GM18498 (cell line): Measurements from ENCODE around the gene ITGAX.
"Not testable (repeated sequence)": the region's sequence is repeated elsewhere in the genome, so short reads cannot be mapped to it uniquely, and the experiment has no call there.

Source experiments
- ATAC-seq: cut with Tn5 transposase; IDR thresholded peaks from one replicate; pipeline ENCODE4 v1.9.1; 2021; ENCODE audit warnings: mild to moderate bottlenecking, moderate library complexity; ENCODE audit not compliant: unreplicated experiment

The ITGAX gene

GRCh38 chr16:31404353-31405064 lies 49.5 kb downstream of the ITGAX start:
- ATAC-seq: no peak

GRCh38 chr16:31407406-31407805 lies 52.4 kb downstream of the ITGAX start:
- ATAC-seq: no peak

- no peak for ATAC-seq
These were observed 54.5 kb downstream of the ITGAX start for GRCh38 chr16:31409433-31409832.

GRCh38 chr16:31410082-31410481 lies 55.1 kb downstream of the ITGAX start:
- ATAC-seq: no peak

GRCh38 chr16:31411024-31411844 lies 56.3 kb downstream of the ITGAX start:
- no peak for ATAC-seq

GRCh38 chr16:31412750-31413149 lies 57.8 kb downstream of the ITGAX start:
- no peak for ATAC-seq

- ATAC-seq: no peak
These were observed 58.4 kb downstream of the ITGAX start for GRCh38 chr16:31413381-31413780.

- ATAC-seq: no peak
These were observed 59.0 kb downstream of the ITGAX start for GRCh38 chr16:31413943-31414342.

GRCh38 chr16:31414706-31415105 lies 59.7 kb downstream of the ITGAX start:
- ATAC-seq: no peak

- no peak for ATAC-seq
These were observed 61.4 kb downstream of the ITGAX start for GRCh38 chr16:31416371-31416770.

GRCh38 chr16:31417036-31417435 lies 62.1 kb downstream of the ITGAX start:
- ATAC-seq: not testable (repeated sequence)

- no peak for ATAC-seq
These were observed 62.9 kb downstream of the ITGAX start for GRCh38 chr16:31417916-31418315.

- no peak for ATAC-seq
These were observed 65.1 kb downstream of the ITGAX start for GRCh38 chr16:31420037-31420436.

- no peak for ATAC-seq
These were observed 66.6 kb downstream of the ITGAX start for GRCh38 chr16:31421587-31421986.

GRCh38 chr16:31423241-31423640 lies 68.3 kb downstream of the ITGAX start:
- ATAC-seq: no peak

- ATAC-seq: no peak
These were observed 68.8 kb downstream of the ITGAX start for GRCh38 chr16:31423801-31424200.

GRCh38 chr16:31427441-31428278 lies 72.7 kb downstream of the ITGAX start:
- no peak for ATAC-seq

- no peak for ATAC-seq
These were observed 73.3 kb downstream of the ITGAX start, which contains the start of gene COX6A2 for GRCh38 chr16:31428279-31428597. TSS of gene COX6A2 (minus strand) at chr16:31428360. CDS start at chr16:31428325, 35 bp downstream.

GRCh38 chr16:31428638-31429247 lies 73.8 kb downstream of the ITGAX start:
- no peak for ATAC-seq

GRCh38 chr16:31429314-31429713 lies 74.3 kb downstream of the ITGAX start:
- ATAC-seq: no peak

- ATAC-seq: no peak
These were observed 74.8 kb downstream of the ITGAX start for GRCh38 chr16:31429796-31430195.
